Renal cortical epithelial cell (primary cell): ENCODE results near the gene NFKBIB. TPM values are rescaled to one million over a fixed set of nuclear protein-coding genes. Genes with fewer than 3 reads are reported as not detected.

Experiments used
- DNase-seq: peaks from one replicate; pipeline ENCODE4 v3.0.0-alpha.2; 2011; ENCODE audit warnings: low read depth
- total RNA-seq: library from RNA; depleted of rRNA; stranded (reverse); fragments of >200 nt; gene quantifications from 2 replicates; pipeline ENCODE4 v1.2.3, GENCODE V29; 2014

NFKBIB gene
- total RNA-seq, 1 donor from 2014 or later, result 16.9 TPM

DNA sequence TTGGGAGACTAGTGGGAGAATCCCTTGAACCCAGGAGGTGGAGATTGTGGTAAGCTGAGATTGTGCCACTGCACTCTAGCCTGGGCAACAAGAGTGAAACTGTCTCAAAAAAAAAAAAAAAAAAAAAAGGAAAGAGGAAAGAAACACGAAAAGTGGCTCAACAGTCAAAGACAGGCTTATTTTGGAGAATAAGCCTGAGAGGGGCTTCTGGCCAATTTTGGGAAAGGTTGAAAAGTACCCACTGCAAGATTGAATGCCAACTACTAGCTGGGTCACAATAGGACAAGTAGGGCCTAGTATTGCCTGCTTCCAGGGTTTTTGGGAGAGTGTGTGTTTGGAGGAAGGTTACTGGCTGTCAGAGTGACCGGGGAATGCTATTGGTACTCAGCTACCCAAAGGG lies 58.5 kb downstream of the NFKBIB start:
- no peak for DNase-seq

Other genes starting within 250 kb of the NFKBIB start
- gene CAPN12, start 155.5 kb upstream of the NFKBIB start, total RNA-seq, result 2.6 and 3.6 TPM in 2 replicates
- gene LGALS7, start 126.5 kb upstream of the NFKBIB start, total RNA-seq, result not detected in 2 replicates
- 3.6 TPM in 1 of 2 replicates, not detected in the other for gene LGALS7B, start 110.8 kb upstream of the NFKBIB start, total RNA-seq
- gene LGALS4, start 87.0 kb upstream of the NFKBIB start, total RNA-seq, result not detected in 2 replicates
- 11.3 and 37.8 TPM in 2 replicates for gene ECH1, start 68.2 kb upstream of the NFKBIB start, total RNA-seq
- gene HNRNPL, start 50.0 kb upstream of the NFKBIB start, total RNA-seq, result 218 and 338 TPM in 2 replicates
- 10.0 and 19.1 TPM in 2 replicates for gene RINL, start 21.7 kb upstream of the NFKBIB start, total RNA-seq
- gene SIRT2, start 351 bp upstream of the NFKBIB start, total RNA-seq, result 28.7 and 38.6 TPM in 2 replicates
- gene CCER2, start 12.2 kb downstream of the NFKBIB start, total RNA-seq, result 0.15 TPM in 1 of 2 replicates, not detected in the other
- 16.8 and 17.0 TPM in 2 replicates for gene SARS2, start 30.8 kb downstream of the NFKBIB start, total RNA-seq
- gene MRPS12, start 31.0 kb downstream of the NFKBIB start, total RNA-seq, result 38.4 and 49.8 TPM in 2 replicates
- gene FBXO17, start 75.8 kb downstream of the NFKBIB start, total RNA-seq, result 25.2 and 82.6 TPM in 2 replicates
- gene FBXO27, start 132.6 kb downstream of the NFKBIB start, total RNA-seq, result 5.8 and 5.9 TPM in 2 replicates
- gene ACP7, start 184.4 kb downstream of the NFKBIB start, total RNA-seq, result not detected in 2 replicates
- 5.0 and 17.7 TPM in 2 replicates for gene PAK4, start 225.8 kb downstream of the NFKBIB start, total RNA-seq